ENCODE data around the gene LCE3C. TPM values are rescaled to one million over a fixed set of nuclear protein-coding genes. Genes with fewer than 3 reads are reported as not detected.

LCE3C gene
- total RNA-seq, 4 donors from 2014 or later, result not detected

- 84 to 86% methylated on average over 3 of the region's 3 CpGs for WGBS, 2 donors
- Histone ChIP-seq H3K27ac (no peak overlapping the region), H3K36me3 (no peaks in the 10 kb centered on the region), H3K9me3 (peaks cover 0 to 39% (median 0%) of the 10 kb centered on the region in 4 donors), H3K4me3 (no peak overlapping the region), H3K4me1 (no peaks in the 10 kb centered on the region), H3K27me3 (no peaks in the 10 kb centered on the region)
- DNase-seq (ENCODE audit: low spot score in 2 of 2), result no peak
- no peak for TF ChIP-seq CTCF (IDR thresholded peaks at IDR 0.05)
- TF ChIP-seq EP300 (IDR thresholded peaks at IDR 0.05), result no peak
- TF ChIP-seq POLR2A (IDR thresholded peaks at IDR 0.05), result no peak
Measured at GRCh38 chr1:152621993-152622392, 22.0 kb downstream of the LCE3C start.

GRCh38 chr1:152622803-152623202 lies 22.8 kb downstream of the LCE3C start, which contains the start of gene LCE3A:
Gene LCE3A (minus strand): TSS chr1:152623103. CDS start chr1:152623103, 0 bp downstream.
- Histone ChIP-seq H3K4me3 (no peak within 1 kb of the TSS), H3K4me1 (no peaks in the 10 kb centered on the region), H3K27ac (no peak within 1 kb of the TSS), H3K27me3 (no peaks in the 10 kb centered on the region), H3K36me3 (no peaks in the 10 kb centered on the region), H3K9me3 (peaks cover 0 to 32% (median 0%) of the 10 kb centered on the region in 4 donors)
- 62 to 75% methylated on average over 10 of the region's 10 CpGs for WGBS, 2 donors
- no peak for TF ChIP-seq POLR2A (IDR thresholded peaks at IDR 0.05)
- TF ChIP-seq EP300 (IDR thresholded peaks at IDR 0.05), result no peak
- no peak for TF ChIP-seq CTCF (IDR thresholded peaks at IDR 0.05)
- no peak for DNase-seq (ENCODE audit: low spot score in 2 of 2)

- Histone ChIP-seq H3K27ac (no peak overlapping the region), H3K9me3 (peaks cover 0 to 27% (median 0%) of the 10 kb centered on the region in 4 donors), H3K36me3 (no peaks in the 10 kb centered on the region), H3K4me3 (no peak overlapping the region), H3K4me1 (no peaks in the 10 kb centered on the region), H3K27me3 (no peaks in the 10 kb centered on the region)
- no peak for TF ChIP-seq EP300 (IDR thresholded peaks at IDR 0.05)
- TF ChIP-seq POLR2A (IDR thresholded peaks at IDR 0.05), result no peak
- no peak for TF ChIP-seq CTCF (IDR thresholded peaks at IDR 0.05)
- DNase-seq (ENCODE audit: low spot score in 2 of 2), result no peak
- 24 to 33% methylated on average over 25 to 27 of the region's 29 CpGs for WGBS, 2 donors
Measured at GRCh38 chr1:152623203-152623844, 23.3 kb downstream of the LCE3C start.

- TF ChIP-seq POLR2A (IDR thresholded peaks at IDR 0.05) (no peak), CTCF (IDR thresholded peaks at IDR 0.05) (no peak), EP300 (IDR thresholded peaks at IDR 0.05) (no peak)
- H3K36me3 ChIP-seq, result no peaks in the 10 kb centered on the region
- DNase-seq (ENCODE audit: low spot score in 2 of 2), result no peak
- H3K9me3 ChIP-seq, result peaks cover 0 to 27% (median 0%) of the 10 kb centered on the region in 4 donors
- WGBS, 2 donors, result 82 to 83% methylated on average over 1 of the region's 1 CpG
- H3K27ac ChIP-seq, result no peak overlapping the region
- H3K4me1 ChIP-seq, result no peaks in the 10 kb centered on the region
- H3K4me3 ChIP-seq, result no peak overlapping the region
- H3K27me3 ChIP-seq, result no peaks in the 10 kb centered on the region
Measured at GRCh38 chr1:152626744-152627143, 26.7 kb downstream of the LCE3C start.

GRCh38 chr1:152630596-152630995 lies 30.6 kb downstream of the LCE3C start:
- H3K4me1 ChIP-seq, result no peaks in the 10 kb centered on the region
- no peak overlapping the region for H3K4me3 ChIP-seq
- no peaks in the 10 kb centered on the region for H3K27me3 ChIP-seq
- H3K27ac ChIP-seq, result no peak overlapping the region
- TF ChIP-seq EP300 (IDR thresholded peaks at IDR 0.05) (no peak), POLR2A (IDR thresholded peaks at IDR 0.05) (no peak), CTCF (IDR thresholded peaks at IDR 0.05) (no peak)
- DNase-seq (ENCODE audit: low spot score in 2 of 2), result no peak
- WGBS, 2 donors, result 77 to 86% methylated on average over 3 of the region's 3 CpGs
- H3K9me3 ChIP-seq, result peaks cover 0 to 44% (median 0%) of the 10 kb centered on the region in 4 donors
- no peaks in the 10 kb centered on the region for H3K36me3 ChIP-seq

Measured in tibial nerve (tissue), 4 donors.